ENCODE measurements around the gene SYT17. TPM values are rescaled to one million over a fixed set of nuclear protein-coding genes. Genes with fewer than 3 reads are reported as not detected.

SYT17 gene
- total RNA-seq, 1 experiment from 2014 or later = 36.6 TPM

DNA sequence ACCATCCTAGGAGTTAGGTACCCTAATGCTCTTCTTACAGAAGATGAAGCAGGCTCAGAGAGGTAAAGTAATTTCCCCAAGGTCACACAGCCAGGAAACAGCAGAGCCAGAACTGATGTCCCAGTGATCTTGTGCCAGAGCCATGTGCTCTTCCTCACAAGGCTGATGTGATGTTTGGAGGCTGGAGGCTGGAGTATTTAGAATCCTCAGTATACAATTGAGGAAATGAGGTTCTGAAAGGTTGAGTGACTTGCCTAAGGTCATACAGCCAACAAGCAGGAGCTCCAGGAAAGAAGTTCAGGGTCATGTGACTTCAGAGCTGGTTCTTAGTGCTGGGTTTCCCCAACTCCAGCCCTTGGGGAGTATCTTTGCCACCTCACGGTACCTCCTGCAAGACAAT lies 35.8 kb upstream of the SYT17 start:
- POLR2A ChIA-PET (ENCODE audit: unreplicated experiment) = no interaction called here
- Histone ChIP-seq H3K9me2 (ENCODE audit: insufficient read depth) (no peaks in the 10 kb centered on the region), H3K4me1 (replicated peaks; ENCODE audit: insufficient read depth) (peaks cover 60% of the 10 kb centered on the region), H3K4me2 (no peak overlapping the region), H3K27ac (peak overlapping the region; percentile 49; the same call in 1 of the 2 replicates), H3K9me3 (ENCODE audit: insufficient read depth, low read depth) (no peaks in the 10 kb centered on the region), H3K79me2 (ENCODE audit: low read depth) (no peaks in the 10 kb centered on the region; the same call in 1 of the 2 replicates), H3K27me3 (ENCODE audit: insufficient read depth, low read depth) (no peaks in the 10 kb centered on the region), H3F3A (ENCODE audit: insufficient read depth, low read depth) (peaks cover 40% of the 10 kb centered on the region), H4K20me1 (ENCODE audit: insufficient read depth) (no peaks in the 10 kb centered on the region), H3K4me3 (no peak overlapping the region), H3K36me3 (ENCODE audit: low read depth) (no peaks in the 10 kb centered on the region), H2AFZ (no peak overlapping the region)
- intact Hi-C loops (cut with micrococcal nuclease; ENCODE audit: unreplicated experiment) = no loop called here
- CTCF ChIA-PET = interaction anchor here (0.6 to 1.0 kb wide), 2 partner anchors 13 to 436 kb away, joined by 3 to 5 read pairs; no protein-coding TSS in a partner anchor
- BruUV-seq (replicated peaks) = no TSS peak
- TF ChIP-seq, protein P1, sequence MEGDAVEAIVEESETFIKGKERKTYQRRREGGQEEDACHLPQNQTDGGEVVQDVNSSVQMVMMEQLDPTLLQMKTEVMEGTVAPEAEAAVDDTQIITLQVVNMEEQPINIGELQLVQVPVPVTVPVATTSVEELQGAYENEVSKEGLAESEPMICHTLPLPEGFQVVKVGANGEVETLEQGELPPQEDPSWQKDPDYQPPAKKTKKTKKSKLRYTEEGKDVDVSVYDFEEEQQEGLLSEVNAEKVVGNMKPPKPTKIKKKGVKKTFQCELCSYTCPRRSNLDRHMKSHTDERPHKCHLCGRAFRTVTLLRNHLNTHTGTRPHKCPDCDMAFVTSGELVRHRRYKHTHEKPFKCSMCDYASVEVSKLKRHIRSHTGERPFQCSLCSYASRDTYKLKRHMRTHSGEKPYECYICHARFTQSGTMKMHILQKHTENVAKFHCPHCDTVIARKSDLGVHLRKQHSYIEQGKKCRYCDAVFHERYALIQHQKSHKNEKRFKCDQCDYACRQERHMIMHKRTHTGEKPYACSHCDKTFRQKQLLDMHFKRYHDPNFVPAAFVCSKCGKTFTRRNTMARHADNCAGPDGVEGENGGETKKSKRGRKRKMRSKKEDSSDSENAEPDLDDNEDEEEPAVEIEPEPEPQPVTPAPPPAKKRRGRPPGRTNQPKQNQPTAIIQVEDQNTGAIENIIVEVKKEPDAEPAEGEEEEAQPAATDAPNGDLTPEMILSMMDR (conservative IDR thresholded peaks at IDR 0.05) = no peak
- no peak for TF ChIP-seq EZH2 (IDR thresholded peaks at IDR 0.05; ENCODE audit: low read depth)
- no peak for DNase-seq

DNA sequence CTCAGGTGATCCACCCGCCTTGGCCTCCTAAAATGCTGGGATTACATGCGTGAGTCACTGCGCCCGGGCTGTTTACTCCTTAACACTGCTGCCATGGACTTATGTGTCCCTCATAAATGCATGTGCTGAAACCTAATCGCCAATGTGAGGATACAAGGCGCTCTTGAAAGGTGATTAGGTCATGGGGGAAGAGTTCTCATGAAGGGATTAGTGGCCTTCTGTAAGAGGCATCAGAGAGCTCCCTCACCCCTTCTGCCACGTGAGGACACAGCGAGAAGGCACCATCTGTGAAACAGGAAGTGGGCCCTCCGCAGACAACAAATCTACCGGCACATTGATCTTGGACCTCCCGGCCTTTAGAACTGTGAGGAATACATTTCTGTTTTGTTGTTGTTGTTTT lies 35.1 kb upstream of the SYT17 start:
- Histone ChIP-seq H3K4me2 (no peak overlapping the region), H3K79me2 (ENCODE audit: low read depth) (no peaks in the 10 kb centered on the region; the same call in 1 of the 2 replicates), H3K4me3 (no peak overlapping the region), H3K9me2 (ENCODE audit: insufficient read depth) (no peaks in the 10 kb centered on the region), H3K9me3 (ENCODE audit: insufficient read depth, low read depth) (no peaks in the 10 kb centered on the region), H3F3A (ENCODE audit: insufficient read depth, low read depth) (peaks cover 47% of the 10 kb centered on the region), H3K27ac (no peak overlapping the region), H3K36me3 (ENCODE audit: low read depth) (no peaks in the 10 kb centered on the region), H3K27me3 (ENCODE audit: insufficient read depth, low read depth) (no peaks in the 10 kb centered on the region), H4K20me1 (ENCODE audit: insufficient read depth) (no peaks in the 10 kb centered on the region), H3K4me1 (replicated peaks; ENCODE audit: insufficient read depth) (peaks cover 67% of the 10 kb centered on the region), H2AFZ (no peak overlapping the region)
- no peak for DNase-seq
- no peak for TF ChIP-seq EZH2 (IDR thresholded peaks at IDR 0.05; ENCODE audit: low read depth)
- TF ChIP-seq, protein P1 (conservative IDR thresholded peaks at IDR 0.05) = no peak
- intact Hi-C loops (cut with micrococcal nuclease; ENCODE audit: unreplicated experiment) = no loop called here
- ChIA-PET POLR2A (ENCODE audit: unreplicated experiment) (no interaction called here), CTCF (interaction anchor here (0.6 to 1.0 kb wide), 2 partner anchors 14 to 436 kb away, joined by 3 to 5 read pairs; no protein-coding TSS in a partner anchor)
- BruUV-seq (replicated peaks) = no TSS peak

DNA sequence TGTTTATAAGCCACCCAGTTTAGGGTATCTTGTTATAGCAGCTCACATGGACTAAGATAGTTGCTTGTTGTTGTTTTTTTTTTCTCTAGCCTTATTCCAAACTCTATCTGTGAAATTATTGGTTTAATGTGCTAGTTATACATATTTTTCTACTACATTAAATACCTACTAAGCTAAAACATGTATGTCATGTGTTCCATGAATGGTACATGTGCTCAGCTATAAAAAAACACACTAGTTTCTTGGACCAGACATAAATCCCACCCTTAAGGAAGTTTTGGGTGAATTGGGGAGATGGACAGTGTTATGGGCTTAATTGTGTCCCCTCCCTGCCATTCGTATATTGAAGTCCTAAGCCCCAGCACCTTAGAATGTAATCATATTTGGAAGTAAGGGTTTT lies 34.4 kb upstream of the SYT17 start:
- intact Hi-C loops (cut with micrococcal nuclease; ENCODE audit: unreplicated experiment) = no loop called here

More for the DNA sequence above, 34.4 kb upstream of the SYT17 start:
- Histone ChIP-seq H4K20me1 (ENCODE audit: insufficient read depth) (no peaks in the 10 kb centered on the region), H3K9me3 (ENCODE audit: insufficient read depth, low read depth) (no peaks in the 10 kb centered on the region), H3F3A (ENCODE audit: insufficient read depth, low read depth) (peaks cover 54% of the 10 kb centered on the region), H3K36me3 (ENCODE audit: low read depth) (no peaks in the 10 kb centered on the region), H3K79me2 (ENCODE audit: low read depth) (no peaks in the 10 kb centered on the region; the same call in 1 of the 2 replicates), H3K4me1 (replicated peaks; ENCODE audit: insufficient read depth) (peaks cover 74% of the 10 kb centered on the region), H3K4me3 (no peak overlapping the region), H3K9me2 (ENCODE audit: insufficient read depth) (no peaks in the 10 kb centered on the region), H2AFZ (no peak overlapping the region), H3K27me3 (ENCODE audit: insufficient read depth, low read depth) (no peaks in the 10 kb centered on the region), H3K4me2 (no peak overlapping the region), H3K27ac (no peak overlapping the region)
- DNase-seq = no peak
- BruUV-seq (replicated peaks) = no TSS peak
- CTCF ChIA-PET = no interaction called here
- POLR2A ChIA-PET (ENCODE audit: unreplicated experiment) = no interaction called here
- TF ChIP-seq, protein P1 (conservative IDR thresholded peaks at IDR 0.05) = no peak
- no peak for TF ChIP-seq EZH2 (IDR thresholded peaks at IDR 0.05; ENCODE audit: low read depth)

Measured in PC-9 (cell line).